ENCODE measurements around the gene KIAA2012. TPM values are rescaled to one million over a fixed set of nuclear protein-coding genes. Genes with fewer than 3 reads are reported as not detected.

Gene KIAA2012
- total and polyA plus RNA-seq, 5 donors, result not detected

DNA sequence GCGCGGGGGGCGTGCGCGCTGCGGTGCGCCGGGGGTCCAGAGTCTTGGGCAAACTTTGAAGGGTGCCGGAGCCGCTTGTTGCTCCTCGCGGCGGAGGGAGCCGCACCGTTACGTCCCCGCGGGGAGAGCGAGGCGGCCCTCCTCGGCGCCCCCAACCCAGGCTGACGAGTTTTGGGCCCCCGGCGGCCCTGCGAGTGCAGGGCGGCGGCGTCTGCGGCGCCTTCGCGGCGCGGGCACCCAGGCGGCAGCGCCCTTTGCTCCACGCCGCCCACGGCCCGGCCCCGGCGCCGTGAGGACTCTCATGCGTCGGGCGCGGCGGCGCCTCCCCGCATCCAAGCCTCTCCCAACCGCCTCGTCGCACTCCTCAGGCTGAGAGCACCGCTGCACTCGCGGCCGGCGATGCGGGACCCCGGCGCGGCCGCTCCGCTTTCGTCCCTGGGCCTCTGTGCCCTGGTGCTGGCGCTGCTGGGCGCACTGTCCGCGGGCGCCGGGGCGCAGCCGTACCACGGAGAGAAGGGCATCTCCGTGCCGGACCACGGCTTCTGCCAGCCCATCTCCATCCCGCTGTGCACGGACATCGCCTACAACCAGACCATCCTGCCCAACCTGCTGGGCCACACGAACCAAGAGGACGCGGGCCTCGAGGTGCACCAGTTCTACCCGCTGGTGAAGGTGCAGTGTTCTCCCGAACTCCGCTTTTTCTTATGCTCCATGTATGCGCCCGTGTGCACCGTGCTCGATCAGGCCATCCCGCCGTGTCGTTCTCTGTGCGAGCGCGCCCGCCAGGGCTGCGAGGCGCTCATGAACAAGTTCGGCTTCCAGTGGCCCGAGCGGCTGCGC lies 38.6 kb upstream of the KIAA2012 start:
- under 1% methylated on average over 105 of the region's 105 CpGs for WGBS
- no peaks in the 10 kb centered on the region for H3K4me1 ChIP-seq (ENCODE audit: control insufficient read depth, insufficient read depth, low read length)

GRCh38 chr2:202035089-202035940 lies 37.7 kb upstream of the KIAA2012 start:
- Histone ChIP-seq H3K27me3 (ENCODE audit: control insufficient read depth, insufficient read depth) (no peaks in the 10 kb centered on the region), H3K4me3 (ENCODE audit: low read length) (peak overlapping the region; percentile 68), H3K4me1 (ENCODE audit: control insufficient read depth, insufficient read depth, low read length) (no peaks in the 10 kb centered on the region), H3K27ac (ENCODE audit: low read length) (no peak overlapping the region), H3K9me3 (ENCODE audit: control insufficient read depth, low read length) (no peaks in the 10 kb centered on the region)
- WGBS, result 12% methylated on average over 78 of the region's 78 CpGs
- DNase-seq (peak; percentile 77 to 91 (median 89)), ATAC-seq (peak; percentile 45 to 47)
- intact Hi-C loops (cut with DNase I), result loop anchor here in 3 of 4 donors (2.0 to 10.0 kb wide), 5 partner anchors 67 to 181 kb away; no protein-coding TSS in a partner anchor

More for the DNA sequence above, 38.6 kb upstream of the KIAA2012 start:
- ATAC-seq (peak; percentile 5 to 8), DNase-seq (peak; percentile 27 to 75 (median 68))
- H3K27me3 ChIP-seq (ENCODE audit: control insufficient read depth, insufficient read depth), result no peaks in the 10 kb centered on the region
- H3K27ac ChIP-seq (ENCODE audit: low read length), result peak overlapping the region; percentile 97
- no peaks in the 10 kb centered on the region for H3K9me3 ChIP-seq (ENCODE audit: control insufficient read depth, low read length)
- peak overlapping the region; percentile 68 for H3K4me3 ChIP-seq (ENCODE audit: low read length)
- intact Hi-C loops (cut with DNase I), result loop anchor here in 3 of 4 donors (2.0 to 10.0 kb wide), 5 partner anchors 66 to 180 kb away; no protein-coding TSS in a partner anchor

- Histone ChIP-seq H3K9me3 (ENCODE audit: control insufficient read depth, low read length) (no peaks in the 10 kb centered on the region), H3K27me3 (ENCODE audit: control insufficient read depth, insufficient read depth) (no peaks in the 10 kb centered on the region), H3K4me1 (ENCODE audit: control insufficient read depth, insufficient read depth, low read length) (no peaks in the 10 kb centered on the region), H3K4me3 (ENCODE audit: low read length) (peak overlapping the region; percentile 46), H3K27ac (ENCODE audit: low read length) (no peak overlapping the region)
- DNase-seq, result peak in 2 of 3 donors; percentile 16 to 45
- no peak for ATAC-seq
- intact Hi-C loops (cut with DNase I), result loop anchor here in 3 of 4 donors (2.0 to 10.0 kb wide), 5 partner anchors 67 to 181 kb away; no protein-coding TSS in a partner anchor
- WGBS, result 61% methylated on average over 32 of the region's 32 CpGs
Measured at GRCh38 chr2:202035941-202036372, 37.1 kb upstream of the KIAA2012 start.

GRCh38 chr2:202036601-202037037 lies 36.4 kb upstream of the KIAA2012 start:
- ATAC-seq, result no peak
- intact Hi-C loops (cut with DNase I), result loop anchor here in 3 of 4 donors (5.0 to 10.0 kb wide), 4 partner anchors 138 to 182 kb away; no protein-coding TSS in a partner anchor

GRCh38 chr2:202037086-202037485 lies 36.0 kb upstream of the KIAA2012 start:
- intact Hi-C loops (cut with DNase I), result loop anchor here in 3 of 4 donors (5.0 to 10.0 kb wide), 4 partner anchors 138 to 182 kb away; no protein-coding TSS in a partner anchor
- WGBS, result 37% methylated on average over 7 of the region's 7 CpGs
- ATAC-seq, result no peak
- no peak for DNase-seq
- no peaks in the 10 kb centered on the region for H3K27me3 ChIP-seq (ENCODE audit: control insufficient read depth, insufficient read depth)
- peak overlapping the region; percentile 46 for H3K4me3 ChIP-seq (ENCODE audit: low read length)
- no peaks in the 10 kb centered on the region for H3K9me3 ChIP-seq (ENCODE audit: control insufficient read depth, low read length)
- H3K27ac ChIP-seq (ENCODE audit: low read length), result no peak overlapping the region
- H3K4me1 ChIP-seq (ENCODE audit: control insufficient read depth, insufficient read depth, low read length), result no peaks in the 10 kb centered on the region

More at GRCh38 chr2:202036601-202037037, 36.4 kb upstream of the KIAA2012 start:
- WGBS, result 39% methylated on average over 15 of the region's 15 CpGs
- H3K9me3 ChIP-seq (ENCODE audit: control insufficient read depth, low read length), result no peaks in the 10 kb centered on the region
- H3K4me3 ChIP-seq (ENCODE audit: low read length), result peak overlapping the region; percentile 46
- no peaks in the 10 kb centered on the region for H3K27me3 ChIP-seq (ENCODE audit: control insufficient read depth, insufficient read depth)
- peak in 1 of 3 donors; percentile 54 for DNase-seq
- no peaks in the 10 kb centered on the region for H3K4me1 ChIP-seq (ENCODE audit: control insufficient read depth, insufficient read depth, low read length)
- H3K27ac ChIP-seq (ENCODE audit: low read length), result peak overlapping the region; percentile 8

DNA sequence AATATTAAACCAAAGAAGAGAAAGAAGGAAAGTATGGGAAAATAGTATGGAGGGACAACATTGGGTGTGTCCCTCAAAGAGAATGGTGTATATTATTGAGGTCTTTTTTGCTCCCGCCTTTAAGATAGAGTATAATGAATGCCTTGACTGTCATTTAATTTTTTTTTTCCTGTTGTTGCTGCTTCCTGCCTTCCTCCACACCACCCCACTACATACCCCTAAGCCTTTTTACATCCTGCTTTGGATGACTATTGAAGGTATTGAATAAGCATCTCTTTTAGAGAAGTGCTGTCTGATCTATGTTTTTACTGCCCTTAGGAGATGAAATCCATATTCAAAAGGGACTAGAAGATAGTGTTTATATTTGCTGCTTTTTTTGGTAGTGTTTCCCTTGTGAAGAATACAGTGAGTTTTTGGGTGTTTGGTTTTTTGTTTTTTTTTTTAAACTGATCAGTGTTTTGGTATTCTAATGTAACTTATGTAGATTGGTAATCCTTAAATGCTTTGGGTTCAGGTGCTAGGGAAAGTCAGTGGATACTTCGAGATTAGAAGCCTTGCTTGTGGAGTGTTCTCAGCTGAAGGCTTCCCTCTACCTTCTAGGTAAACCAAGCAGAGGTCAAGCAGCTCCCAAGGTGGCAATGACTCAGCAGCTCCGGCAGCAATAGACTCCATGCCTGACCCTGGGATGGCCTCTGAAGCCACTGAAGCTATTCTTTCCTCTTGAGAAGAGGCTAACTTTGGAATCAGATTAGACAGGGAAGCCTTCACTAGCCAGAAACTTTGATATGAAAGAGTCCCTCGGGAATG lies 34.4 kb upstream of the KIAA2012 start:
- no peak overlapping the region for H3K27ac ChIP-seq (ENCODE audit: low read length)
- H3K4me1 ChIP-seq (ENCODE audit: control insufficient read depth, insufficient read depth, low read length), result no peaks in the 10 kb centered on the region
- no peak overlapping the region for H3K4me3 ChIP-seq (ENCODE audit: low read length)
- ATAC-seq (peak in 1 of 2 donors; percentile 20), DNase-seq (peak; percentile 29 to 61 (median 52))
- 38% methylated on average over 4 of the region's 4 CpGs for WGBS
- no peaks in the 10 kb centered on the region for H3K27me3 ChIP-seq (ENCODE audit: control insufficient read depth, insufficient read depth)
- no peaks in the 10 kb centered on the region for H3K9me3 ChIP-seq (ENCODE audit: control insufficient read depth, low read length)
- intact Hi-C loops (cut with DNase I), result loop anchor here in 3 of 4 donors (5.0 to 10.0 kb wide), 4 partner anchors 136 to 184 kb away; no protein-coding TSS in a partner anchor

DNA sequence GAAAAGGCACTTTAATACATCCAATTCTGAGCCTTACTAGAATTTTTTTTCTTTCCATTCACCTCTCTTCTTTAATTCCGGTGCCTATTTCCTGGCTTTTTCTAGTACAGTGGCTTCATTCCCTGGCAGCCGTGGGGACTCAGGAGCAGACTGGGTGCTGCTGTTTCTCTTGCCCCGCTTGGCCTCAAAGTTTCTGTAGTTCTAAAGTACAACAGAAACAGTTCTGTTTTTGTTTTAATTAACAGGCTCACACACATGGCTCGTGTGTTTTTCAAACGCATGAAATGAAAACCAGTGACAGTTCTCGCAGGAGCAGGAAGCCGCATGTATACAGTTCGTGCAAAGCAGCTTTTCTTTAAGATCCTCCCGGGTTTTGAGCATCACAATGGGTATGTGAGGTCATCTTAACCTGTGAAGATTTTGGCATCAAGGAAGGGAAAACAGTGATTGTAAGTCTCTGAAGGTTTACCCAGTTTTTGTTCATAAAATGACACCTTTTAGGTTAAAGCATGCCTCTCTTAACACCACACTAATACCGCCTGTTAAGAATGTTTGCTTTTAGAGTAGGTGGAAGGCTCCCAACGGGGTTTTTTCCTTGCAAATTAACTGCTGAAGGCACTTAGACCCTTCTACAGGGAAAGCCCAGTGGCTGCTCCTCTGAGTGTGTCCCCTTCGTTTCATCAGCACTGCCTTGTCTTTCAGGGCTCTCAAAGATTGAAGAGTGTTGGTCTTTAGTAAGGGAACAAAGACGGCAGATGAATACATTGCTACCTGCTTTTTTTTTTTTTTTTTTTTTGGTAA lies 33.6 kb upstream of the KIAA2012 start:
- ATAC-seq, result no peak
- Histone ChIP-seq H3K27me3 (ENCODE audit: control insufficient read depth, insufficient read depth) (no peaks in the 10 kb centered on the region), H3K4me3 (ENCODE audit: low read length) (no peak overlapping the region), H3K9me3 (ENCODE audit: control insufficient read depth, low read length) (no peaks in the 10 kb centered on the region), H3K4me1 (ENCODE audit: control insufficient read depth, insufficient read depth, low read length) (no peaks in the 10 kb centered on the region), H3K27ac (ENCODE audit: low read length) (peak overlapping the region; percentile 20)
- 37% methylated on average over 13 of the region's 13 CpGs for WGBS
- intact Hi-C loops (cut with DNase I), result loop anchor here in 3 of 4 donors (5.0 to 10.0 kb wide), 4 partner anchors 135 to 185 kb away; no protein-coding TSS in a partner anchor
- no peak for DNase-seq

GRCh38 chr2:202040079-202040844 lies 32.8 kb upstream of the KIAA2012 start:
- intact Hi-C loops (cut with DNase I), result no loop called here
- no peak for DNase-seq
- WGBS, result 61% methylated on average over 4 of the region's 4 CpGs
- Histone ChIP-seq H3K27me3 (ENCODE audit: control insufficient read depth, insufficient read depth) (no peaks in the 10 kb centered on the region), H3K4me1 (ENCODE audit: control insufficient read depth, insufficient read depth, low read length) (no peaks in the 10 kb centered on the region), H3K4me3 (ENCODE audit: low read length) (no peak overlapping the region), H3K27ac (ENCODE audit: low read length) (no peak overlapping the region), H3K9me3 (ENCODE audit: control insufficient read depth, low read length) (no peaks in the 10 kb centered on the region)
- no peak for ATAC-seq

DNA sequence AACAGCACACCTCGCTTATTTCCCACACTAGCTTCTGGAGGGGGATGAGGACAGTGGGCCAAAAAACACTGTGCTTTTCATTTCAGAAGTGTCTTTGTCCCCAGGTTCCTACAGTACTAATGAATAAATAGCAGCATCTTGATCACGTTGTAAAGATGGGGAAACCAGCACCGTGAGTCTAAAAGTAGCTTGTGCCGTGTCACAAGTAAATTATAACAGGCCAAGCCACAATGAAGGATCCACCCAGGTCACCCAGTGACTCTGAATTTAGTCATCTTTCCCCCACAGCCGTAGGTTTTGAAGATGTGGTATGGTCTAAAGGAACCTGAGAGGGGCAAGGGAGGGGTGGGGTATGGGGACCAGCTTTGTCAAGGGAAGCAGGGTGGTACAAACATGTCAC lies 30.6 kb upstream of the KIAA2012 start:
- Histone ChIP-seq H3K4me3 (ENCODE audit: low read length) (no peak overlapping the region), H3K9me3 (ENCODE audit: control insufficient read depth, low read length) (no peaks in the 10 kb centered on the region), H3K27me3 (ENCODE audit: control insufficient read depth, insufficient read depth) (no peaks in the 10 kb centered on the region), H3K27ac (ENCODE audit: low read length) (no peak overlapping the region), H3K4me1 (ENCODE audit: control insufficient read depth, insufficient read depth, low read length) (no peaks in the 10 kb centered on the region)
- WGBS, result 92% methylated on average over 5 of the region's 5 CpGs
- no peak for DNase-seq
- intact Hi-C loops (cut with DNase I), result no loop called here
- no peak for ATAC-seq
